Measurements from ENCODE around the gene DMRTB1. TPM values are rescaled to one million over a fixed set of nuclear protein-coding genes. Genes with fewer than 3 reads are reported as not detected.

The DMRTB1 gene
- total RNA-seq, 1 experiment from 2014 or later = not detected

- DNase-seq (ENCODE audit: low read depth) = no peak
Measured at GRCh38 chr1:53463961-53464899, 5.0 kb downstream of the DMRTB1 start.

GRCh38 chr1:53465023-53465957 lies 6.1 kb downstream of the DMRTB1 start:
- DNase-seq (ENCODE audit: low read depth) = peak; percentile 13

- DNase-seq (ENCODE audit: low read depth) = no peak
Measured at GRCh38 chr1:53467391-53467790, 8.2 kb downstream of the DMRTB1 start.

- no peak for DNase-seq (ENCODE audit: low read depth)
Measured at GRCh38 chr1:53468374-53468773, 9.2 kb downstream of the DMRTB1 start.

- no peak for DNase-seq (ENCODE audit: low read depth)
Measured at GRCh38 chr1:53469373-53469772, 10.2 kb downstream of the DMRTB1 start.

GRCh38 chr1:53470155-53470554 lies 11.0 kb downstream of the DMRTB1 start:
- peak; percentile 70 for DNase-seq (ENCODE audit: low read depth)

GRCh38 chr1:53470584-53470983 lies 11.4 kb downstream of the DMRTB1 start:
- DNase-seq (ENCODE audit: low read depth) = no peak

GRCh38 chr1:53471000-53471399 lies 11.8 kb downstream of the DMRTB1 start:
- no peak for DNase-seq (ENCODE audit: low read depth)

- peak; percentile 9 for DNase-seq (ENCODE audit: low read depth)
Measured at GRCh38 chr1:53473463-53473862, 14.3 kb downstream of the DMRTB1 start.

- no peak for DNase-seq (ENCODE audit: low read depth)
Measured at GRCh38 chr1:53475664-53476063, 16.5 kb downstream of the DMRTB1 start.

GRCh38 chr1:53476579-53476978 lies 17.4 kb downstream of the DMRTB1 start:
- DNase-seq (ENCODE audit: low read depth) = no peak

GRCh38 chr1:53477651-53478501 lies 18.7 kb downstream of the DMRTB1 start:
- no peak for DNase-seq (ENCODE audit: low read depth)

- DNase-seq (ENCODE audit: low read depth) = no peak
Measured at GRCh38 chr1:53478502-53478818, 19.3 kb downstream of the DMRTB1 start.

GRCh38 chr1:53480678-53481077 lies 21.5 kb downstream of the DMRTB1 start:
- DNase-seq (ENCODE audit: low read depth) = no peak

- no peak for DNase-seq (ENCODE audit: low read depth)
Measured at GRCh38 chr1:53481456-53481855, 22.3 kb downstream of the DMRTB1 start.

GRCh38 chr1:53482441-53483153 lies 23.4 kb downstream of the DMRTB1 start:
- no peak for DNase-seq (ENCODE audit: low read depth)

- DNase-seq (ENCODE audit: low read depth) = no peak
Measured at GRCh38 chr1:53483170-53483569, 24.0 kb downstream of the DMRTB1 start.

GRCh38 chr1:53483656-53484055 lies 24.5 kb downstream of the DMRTB1 start:
- no peak for DNase-seq (ENCODE audit: low read depth)

GRCh38 chr1:53484705-53485477 lies 25.7 kb downstream of the DMRTB1 start:
- DNase-seq (ENCODE audit: low read depth) = no peak

All from M059J (cell line).